GM19467 (cell line): ENCODE results near the gene ACBD6.
"Not testable (repeated sequence)": the region's sequence is repeated elsewhere in the genome, so short reads cannot be mapped to it uniquely, and the experiment has no call there.

Experiments
- ATAC-seq: cut with Tn5 transposase; IDR thresholded peaks from one replicate; pipeline ENCODE4 v1.9.1; 2021; ENCODE audit warnings: mild to moderate bottlenecking, moderate library complexity; ENCODE audit not compliant: unreplicated experiment

ACBD6 gene

DNA sequence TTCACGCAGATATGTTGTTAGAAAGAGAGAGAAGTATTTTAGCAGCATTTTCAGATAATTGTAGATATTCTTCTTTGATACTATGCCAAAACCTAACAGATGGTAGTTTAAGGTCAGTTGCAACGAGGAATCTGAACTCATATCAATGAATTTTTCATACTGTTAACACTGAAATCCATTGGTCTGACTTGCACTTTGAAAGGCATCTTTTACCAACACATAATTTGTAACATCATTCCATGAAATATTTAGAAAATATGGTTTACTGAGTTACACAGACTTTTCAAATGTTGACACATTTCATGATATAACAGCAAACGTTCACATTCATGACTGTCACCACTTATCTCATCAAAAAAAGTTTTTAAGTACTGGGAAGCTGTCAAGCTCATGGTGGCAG, 4.6 kb downstream of the ACBD6 start:
- ATAC-seq: no peak

DNA sequence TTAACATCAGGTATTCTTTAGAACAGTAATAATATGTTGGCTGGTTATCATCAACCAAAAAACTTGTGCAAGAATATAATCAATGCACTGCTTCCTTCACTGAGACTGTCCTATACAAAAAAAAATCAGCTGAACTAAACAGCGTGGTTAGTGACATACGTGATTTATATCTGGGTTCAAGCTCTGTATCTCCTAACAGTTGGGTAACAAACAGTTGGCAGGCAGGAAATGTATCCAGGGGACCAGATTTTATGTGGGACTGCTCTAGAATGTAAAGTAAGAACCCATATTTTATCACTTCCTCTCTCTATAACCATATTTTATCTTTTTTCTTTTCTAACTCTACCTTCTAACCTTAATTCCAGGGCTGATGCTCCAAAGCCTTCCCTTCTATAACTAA, 8.0 kb downstream of the ACBD6 start:
- ATAC-seq: no peak

DNA sequence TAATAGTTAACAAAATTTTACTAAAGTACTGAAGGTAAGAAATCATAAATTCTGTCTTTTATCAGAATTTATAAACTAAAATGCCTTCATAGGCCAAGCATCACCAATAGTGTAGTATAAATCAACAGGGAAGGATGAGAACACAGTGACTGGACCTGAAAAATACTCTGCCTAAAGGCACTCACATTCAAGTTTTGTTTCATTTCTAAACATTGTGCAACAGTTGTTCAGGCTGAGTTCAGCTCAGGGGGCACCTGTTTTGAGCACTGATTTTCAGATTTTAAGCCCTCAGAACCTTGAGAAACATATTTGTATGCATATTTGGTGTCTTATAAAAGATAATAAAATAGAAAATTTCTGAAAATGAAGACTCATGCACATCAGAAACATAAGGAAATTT, 12.4 kb downstream of the ACBD6 start:
- no peak for ATAC-seq

DNA sequence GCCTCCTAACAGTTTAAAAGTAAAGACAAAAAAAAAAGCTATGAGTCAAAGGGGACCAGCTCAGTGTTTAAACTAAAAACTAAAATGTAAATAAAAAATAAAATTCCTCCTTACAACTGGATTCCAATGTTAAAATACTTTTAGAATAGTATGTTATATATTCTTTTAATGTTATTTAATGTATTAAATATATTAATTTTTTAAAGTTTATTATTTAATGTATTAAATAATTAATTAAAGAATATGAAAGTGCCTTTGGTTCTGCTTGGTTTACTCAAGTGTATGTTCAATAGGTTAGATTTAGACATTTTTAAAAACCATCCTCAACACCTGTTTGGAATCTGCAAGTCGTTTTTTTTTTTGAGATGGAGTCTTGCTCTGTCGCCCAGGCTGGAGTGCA, 13.1 kb downstream of the ACBD6 start:
- ATAC-seq: no peak

DNA sequence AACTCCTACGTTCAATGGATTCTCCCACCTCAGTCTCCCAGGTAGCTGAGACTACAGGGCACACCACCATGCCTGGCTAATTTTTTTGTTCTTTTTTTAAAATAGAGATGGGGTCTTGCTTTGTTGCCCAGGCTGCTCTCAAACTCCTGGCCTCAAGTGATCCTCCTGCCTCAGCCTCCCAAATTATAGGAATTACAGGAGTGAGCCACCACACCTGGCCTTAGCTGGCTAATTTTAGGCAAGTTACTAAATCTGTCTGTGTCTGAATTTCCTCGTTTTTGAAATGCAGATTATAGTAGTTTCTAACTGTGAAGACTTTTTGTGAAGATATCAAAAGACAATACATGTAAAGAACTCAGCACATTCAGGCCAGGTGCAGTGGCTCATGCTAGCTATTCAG, 13.7 kb downstream of the ACBD6 start:
- ATAC-seq: no peak

DNA sequence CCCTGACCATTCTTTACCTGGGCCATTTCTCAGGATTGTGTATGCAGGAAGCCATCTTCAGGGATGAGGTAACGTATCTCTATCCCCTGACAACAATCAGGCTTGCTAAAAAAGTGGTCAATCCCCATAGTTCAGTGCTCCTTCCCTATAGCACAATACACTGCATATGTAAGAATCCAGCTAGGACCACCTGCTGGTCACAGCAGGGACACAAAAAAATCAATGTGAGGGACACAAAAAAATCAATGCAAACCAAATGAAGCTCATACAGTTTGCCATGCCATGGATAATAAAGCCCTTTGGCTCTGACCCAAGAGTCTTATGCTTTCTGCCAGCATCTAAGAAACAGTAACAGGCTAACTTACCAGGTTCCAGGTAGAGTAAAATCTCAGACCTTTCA, 16.3 kb downstream of the ACBD6 start:
- no peak for ATAC-seq

DNA sequence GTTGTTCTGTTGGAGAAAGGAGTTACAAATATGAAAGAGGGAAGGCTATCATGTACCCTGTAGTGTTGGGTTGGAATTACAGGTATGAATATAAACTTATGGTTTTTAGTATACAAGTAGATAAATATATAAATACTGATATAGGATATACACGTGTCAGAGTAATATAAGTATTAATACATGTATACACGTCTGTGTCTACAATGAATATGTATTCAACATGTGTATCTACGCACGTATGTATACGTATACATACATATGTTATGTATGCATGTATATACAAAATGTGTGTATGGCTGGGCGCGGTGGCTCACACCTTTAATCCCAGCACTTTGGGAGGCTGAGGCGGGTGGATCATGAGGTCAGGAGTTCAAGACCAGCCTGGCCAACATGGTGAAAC, 17.9 kb downstream of the ACBD6 start:
- ATAC-seq: no peak

DNA sequence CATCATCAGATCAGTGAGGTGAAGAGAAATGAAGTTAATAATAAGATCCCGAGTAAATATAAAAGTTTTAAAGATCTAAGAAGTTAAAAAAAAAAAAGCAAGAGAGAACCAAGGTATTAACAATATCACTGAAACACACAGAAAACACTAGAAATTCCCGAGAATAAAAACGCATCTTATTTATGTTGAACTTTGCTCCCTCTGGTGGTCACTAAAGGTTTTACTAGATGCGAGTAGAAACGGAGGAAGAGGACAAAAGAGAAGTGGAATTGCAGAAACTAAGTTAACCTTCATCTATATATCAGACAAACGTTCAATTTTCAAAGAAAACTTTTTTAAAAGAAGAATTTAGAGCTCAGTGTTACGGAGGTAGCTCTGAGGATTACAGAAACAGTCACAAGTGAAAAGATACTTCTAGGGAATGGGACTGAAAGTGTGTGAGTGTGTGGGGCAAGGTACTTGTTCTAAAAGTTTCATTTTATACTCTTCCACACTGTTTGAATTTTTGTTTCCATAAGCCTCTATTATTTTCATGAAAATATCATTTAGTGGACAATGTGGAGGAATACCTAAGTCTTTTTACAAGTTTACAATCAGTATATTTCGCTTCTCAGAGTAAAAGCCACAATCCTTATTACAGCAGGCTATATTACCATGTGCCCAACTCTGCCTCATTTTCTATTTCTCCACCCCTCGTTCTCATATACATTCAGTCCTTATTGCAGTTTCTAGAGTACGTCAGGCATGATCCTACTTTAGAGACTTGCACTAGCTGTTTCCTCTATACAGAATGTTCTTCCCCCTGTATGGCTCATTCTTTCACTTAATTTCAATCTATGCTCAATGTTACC, 19.7 kb downstream of the ACBD6 start:
- no peak for ATAC-seq

DNA sequence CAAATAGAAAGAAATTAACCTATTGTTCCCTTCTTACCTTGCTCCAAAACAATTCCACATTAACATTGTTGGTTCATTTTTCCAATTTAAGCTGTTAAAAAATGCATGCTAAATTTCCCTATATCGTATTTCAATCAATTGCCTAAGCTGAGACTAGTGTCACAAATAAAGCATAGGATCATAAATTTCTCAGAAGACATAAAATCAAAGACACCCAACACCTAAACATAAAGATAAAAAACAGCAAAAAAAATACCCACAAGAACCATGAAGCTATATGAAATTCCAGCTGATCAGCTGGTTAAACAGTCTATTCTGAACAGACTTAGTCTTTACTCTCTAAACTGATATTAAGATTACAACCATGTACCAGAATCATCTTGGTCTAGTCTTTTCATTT, 32.3 kb downstream of the ACBD6 start:
- no peak for ATAC-seq

DNA sequence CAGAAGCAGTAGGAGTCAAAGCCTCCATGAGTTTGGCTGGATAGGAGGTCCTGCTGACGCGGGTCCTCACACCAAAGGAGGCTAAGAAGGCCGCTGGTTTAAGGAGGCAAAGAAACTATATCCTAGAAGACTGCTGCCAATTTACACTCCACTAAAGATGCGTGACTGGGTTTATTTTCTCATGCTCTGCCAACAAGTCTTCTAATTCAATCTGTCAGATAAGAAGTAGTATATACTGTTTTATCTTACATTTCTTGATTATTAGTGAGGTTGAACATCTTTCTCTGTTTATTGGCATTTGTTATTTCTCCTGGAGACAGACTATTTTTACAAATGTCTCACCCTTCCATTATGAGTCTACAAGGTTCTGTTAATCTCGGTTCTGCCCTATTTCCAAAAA, 34.1 kb downstream of the ACBD6 start:
- ATAC-seq: no peak

DNA sequence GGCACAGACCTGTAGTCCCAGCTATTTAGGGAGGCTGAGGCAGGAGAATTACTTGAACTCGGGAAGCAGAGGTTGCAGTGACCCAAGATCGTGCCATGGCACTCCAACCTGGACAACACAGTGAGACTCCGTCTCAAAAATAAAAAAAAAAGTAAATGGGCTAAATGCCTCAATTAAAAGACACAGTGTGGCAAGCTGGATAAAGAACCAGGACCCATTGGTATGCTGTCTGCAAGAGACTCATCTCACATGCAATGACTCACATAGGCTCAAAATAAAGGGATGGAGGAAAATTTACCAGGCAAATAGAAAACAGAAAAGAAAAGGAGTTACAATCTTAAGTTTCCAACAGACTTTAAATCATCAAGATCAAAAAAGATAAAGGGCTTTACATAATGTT, 40.3 kb downstream of the ACBD6 start:
- ATAC-seq: no peak

DNA sequence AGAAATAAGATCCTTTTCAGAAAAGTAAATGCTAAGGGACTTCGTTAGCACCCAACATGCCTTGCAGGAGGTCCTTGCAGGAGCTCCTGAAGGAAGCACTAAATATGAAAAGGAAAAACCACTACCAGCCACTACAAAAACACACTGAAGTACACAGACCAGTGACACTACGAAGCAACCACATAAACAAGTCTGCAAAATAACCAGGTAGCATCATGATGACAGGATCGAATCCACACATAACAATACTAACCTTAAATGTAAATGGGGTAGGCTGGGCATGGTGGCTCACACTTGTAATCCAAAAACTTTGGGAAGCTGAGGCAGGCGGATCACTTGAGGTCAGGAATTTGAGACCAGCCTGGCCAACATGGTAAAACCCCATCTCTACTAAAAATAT, 40.7 kb downstream of the ACBD6 start:
- not testable (repeated sequence) for ATAC-seq

DNA sequence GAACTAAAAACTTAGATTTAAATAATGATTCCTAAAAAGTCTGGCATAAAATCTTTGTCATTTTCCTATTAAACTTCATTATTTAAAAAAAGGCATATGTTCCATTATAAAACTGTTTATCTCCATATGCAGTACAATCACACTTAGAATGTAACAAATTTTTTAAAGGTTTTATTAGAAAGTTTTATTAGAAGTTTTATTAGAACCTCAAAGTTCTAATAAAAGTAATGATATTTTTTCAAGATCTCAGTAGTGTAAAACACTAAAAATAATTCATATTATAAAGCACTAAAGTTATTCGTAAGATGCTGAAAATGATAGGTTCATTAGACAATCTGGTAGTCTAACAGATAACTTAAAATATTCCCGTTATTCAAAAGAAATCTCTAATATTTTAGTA, 43.6 kb downstream of the ACBD6 start:
- no peak for ATAC-seq

DNA sequence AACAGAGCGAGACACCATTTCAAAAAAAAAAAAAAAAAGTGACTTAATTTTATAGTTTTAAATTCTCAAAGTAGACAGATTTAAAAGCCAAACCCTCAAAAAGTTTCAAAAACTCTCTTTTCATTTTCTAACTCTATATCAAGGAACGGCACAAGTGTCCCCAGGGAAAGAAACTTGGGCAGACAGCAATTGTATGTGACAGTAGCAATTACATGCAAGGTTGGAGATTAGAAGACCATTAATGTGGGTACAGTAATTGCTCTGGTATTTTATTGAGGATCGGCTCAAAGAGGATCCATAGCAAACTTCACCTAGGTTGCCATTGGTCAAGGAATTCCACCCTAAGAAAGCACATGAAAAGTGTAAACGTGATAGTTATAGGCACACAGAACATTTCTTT, 46.2 kb downstream of the ACBD6 start:
- no peak for ATAC-seq

DNA sequence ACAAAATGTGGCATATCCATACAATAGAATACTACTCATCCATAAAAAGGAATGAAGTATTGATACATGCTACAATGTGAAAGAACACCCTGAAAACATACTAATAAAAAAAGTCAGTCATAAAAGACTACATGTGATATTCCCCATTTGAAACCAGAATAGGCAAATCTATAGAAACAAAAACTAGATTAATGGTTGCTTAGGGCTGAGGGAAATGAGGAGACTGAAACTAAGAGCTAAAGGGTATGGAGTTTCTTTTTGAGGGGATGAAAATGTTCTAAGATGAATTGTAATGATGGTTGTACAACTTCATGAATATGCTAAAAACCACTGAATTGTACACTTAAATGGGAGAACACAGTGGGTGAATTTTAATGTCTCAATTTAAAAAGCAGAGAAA, 50.9 kb downstream of the ACBD6 start:
- ATAC-seq: no peak

DNA sequence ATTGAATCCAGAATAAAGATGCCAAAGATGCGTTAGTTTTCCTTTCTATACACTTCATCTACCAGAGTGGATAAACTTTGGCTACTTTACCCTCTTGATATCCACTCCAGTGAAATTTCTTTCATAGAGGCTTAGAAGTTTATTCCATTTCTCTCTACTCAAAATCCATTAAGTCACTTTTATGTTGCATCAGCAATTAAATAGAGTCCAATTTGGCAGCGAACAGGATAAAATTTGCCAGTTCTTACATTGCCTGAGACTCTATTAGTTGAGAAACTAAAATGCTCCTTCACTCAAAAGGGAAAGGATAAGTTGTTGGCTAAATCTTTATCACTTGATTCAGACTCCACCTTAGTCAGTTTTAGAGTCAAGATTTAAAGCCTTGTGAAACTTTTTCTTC, 57.9 kb downstream of the ACBD6 start:
- ATAC-seq: no peak

DNA sequence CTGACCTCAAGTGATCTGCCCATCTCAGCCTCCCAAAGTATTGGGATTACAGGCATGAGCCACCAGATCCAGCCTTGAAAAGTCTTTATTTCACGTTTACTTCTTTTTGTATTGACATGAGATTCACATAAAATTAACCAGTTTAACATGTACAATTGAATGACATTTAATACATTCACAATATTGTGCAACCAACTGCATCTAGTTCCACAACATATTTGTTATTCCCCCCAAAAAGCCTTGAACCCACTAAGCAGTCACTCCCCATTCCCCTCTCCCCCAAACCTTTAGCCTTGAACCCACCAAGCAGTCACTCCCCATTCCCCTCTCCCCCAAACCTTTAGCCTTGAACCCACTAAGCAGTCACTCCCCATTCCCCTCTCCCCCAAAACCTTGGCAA, 62.0 kb downstream of the ACBD6 start:
- no peak for ATAC-seq

DNA sequence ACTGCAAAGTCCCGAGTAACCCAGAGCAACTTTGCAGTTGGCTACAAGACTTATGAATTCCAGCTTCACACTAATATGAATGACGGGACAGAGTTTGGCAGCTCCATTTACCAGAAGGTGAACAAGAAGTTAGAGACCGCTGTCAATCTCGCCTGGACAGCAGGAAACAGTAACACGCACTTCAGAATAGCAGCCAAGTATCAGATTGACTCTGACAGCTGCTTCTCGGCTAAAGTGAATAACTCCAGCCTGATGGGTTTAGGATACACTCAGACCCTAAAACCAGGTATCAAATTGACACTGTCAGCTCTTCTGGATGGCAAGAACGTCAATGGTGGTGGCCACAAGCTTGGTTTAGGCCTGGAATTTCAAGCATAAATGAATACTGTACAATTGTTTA, 66.8 kb downstream of the ACBD6 start:
- ATAC-seq: no peak

DNA sequence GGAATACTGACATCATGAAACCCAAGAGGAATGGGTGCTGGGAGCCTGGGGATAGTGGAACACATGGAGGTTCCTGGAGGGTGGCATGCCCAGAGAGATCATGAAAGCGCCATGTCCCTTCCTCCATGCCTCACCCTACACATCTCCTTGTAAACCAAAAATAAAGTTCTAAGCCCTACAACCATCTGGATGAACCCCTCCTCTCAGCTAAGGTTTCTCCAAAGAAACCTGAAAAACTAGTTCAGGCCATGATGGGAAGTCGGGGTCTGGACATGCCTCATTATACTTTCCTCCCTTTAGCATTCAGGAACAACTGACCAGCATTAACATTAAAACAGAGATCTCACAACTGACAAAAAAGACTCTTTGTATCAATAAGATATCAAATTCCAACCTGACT, 68.5 kb downstream of the ACBD6 start:
- ATAC-seq: no peak

DNA sequence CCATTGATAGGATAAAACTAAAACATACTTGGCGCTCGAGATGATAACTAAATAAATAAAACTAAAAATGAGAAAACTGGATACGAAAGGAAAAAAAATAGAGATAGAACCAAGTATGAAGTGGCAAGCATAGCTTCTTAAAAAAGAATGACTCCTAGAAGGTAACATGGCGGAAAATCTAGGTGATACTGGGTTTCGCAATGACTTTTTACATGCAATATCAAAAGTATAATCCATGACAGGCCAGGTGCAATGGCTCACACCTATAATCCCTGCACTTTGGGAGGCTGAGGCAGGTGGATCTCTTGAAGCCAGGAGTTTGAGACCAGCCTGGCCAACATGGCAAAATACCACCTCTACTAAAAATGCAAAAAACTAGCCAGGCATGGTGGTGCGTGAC, 70.7 kb downstream of the ACBD6 start:
- no peak for ATAC-seq

DNA sequence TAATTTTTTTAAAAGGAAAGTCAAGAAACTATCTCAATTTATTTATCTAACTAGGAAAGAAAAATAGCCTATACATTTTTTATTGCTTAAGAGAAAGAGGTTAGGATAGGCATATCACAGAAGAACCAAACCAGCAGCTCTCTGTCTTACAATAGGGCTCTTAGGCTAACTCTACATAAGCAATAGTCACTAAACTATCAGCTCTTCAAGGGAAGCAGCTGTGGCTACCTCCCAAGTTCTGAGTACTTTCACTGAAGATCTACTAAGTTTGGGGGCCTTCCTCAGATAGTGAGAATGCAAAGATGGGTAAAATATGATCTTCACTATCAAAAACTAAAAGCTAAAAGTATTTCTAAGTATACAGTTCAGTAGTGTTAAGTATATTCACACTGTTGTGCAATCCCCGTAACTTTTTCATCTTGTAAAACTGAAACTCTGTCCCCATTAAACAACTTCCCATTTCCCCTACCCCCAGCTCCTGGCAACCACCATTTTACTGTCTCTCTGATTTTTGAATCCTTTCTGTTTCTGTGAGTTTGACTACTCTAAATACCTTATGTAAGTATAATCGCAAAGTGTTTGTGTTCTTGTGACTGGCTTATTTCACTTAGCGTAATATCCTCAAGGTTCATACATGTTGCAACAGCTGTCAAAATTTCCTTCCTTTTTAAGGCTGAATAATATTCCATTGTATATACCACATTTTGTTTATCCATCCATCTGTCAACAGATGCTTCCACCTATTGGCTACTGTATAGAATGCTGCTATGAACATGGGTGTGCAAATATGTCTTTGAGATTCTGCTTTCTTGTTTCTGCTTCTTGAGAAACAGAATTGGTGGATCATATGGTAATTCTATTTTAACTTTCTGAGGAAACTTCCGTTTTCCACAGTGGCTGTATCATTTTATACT, 73.3 kb downstream of the ACBD6 start:
- no peak for ATAC-seq

DNA sequence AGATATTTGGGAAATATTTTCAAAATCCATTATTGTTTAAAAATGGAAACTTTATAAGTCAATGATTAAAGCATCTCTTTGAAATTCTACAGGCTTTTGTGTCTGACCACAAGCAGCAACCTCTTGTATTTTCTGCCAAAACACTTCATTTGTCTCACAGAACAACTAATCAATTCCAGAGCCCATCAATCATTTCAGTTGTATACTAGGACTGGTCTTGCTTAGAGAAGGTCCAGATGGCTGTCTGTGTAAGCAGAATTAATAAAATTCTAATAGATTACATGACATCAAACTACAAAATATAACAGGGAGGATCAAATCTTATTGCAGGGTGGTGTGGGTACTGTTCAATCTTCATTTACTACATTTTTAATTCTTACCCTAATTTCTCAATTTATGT, 76.4 kb downstream of the ACBD6 start:
- no peak for ATAC-seq
